Measurements from ENCODE around the gene GALNTL6.

Gene GALNTL6

GRCh38 chr4:173057442-173057841 lies 1244.2 kb downstream of the GALNTL6 start:
- H3F3A ChIP-seq (ENCODE audit: insufficient read depth): no peaks in the 10 kb centered on the region
- no peaks in the 10 kb centered on the region for H4K20me1 ChIP-seq (ENCODE audit: low read depth, low read length)
- TF ChIP-seq EZH2phosphoT487 (conservative IDR thresholded peaks at IDR 0.05; ENCODE audit: low read length): no peak
- TF ChIP-seq CTCF (IDR thresholded peaks at IDR 0.05; ENCODE audit: insufficient read depth, low read length, poor library complexity, severe bottlenecking): no peak
- H3K27ac ChIP-seq (ENCODE audit: low read depth, low read length): no peak overlapping the region
- H2AFZ ChIP-seq (ENCODE audit: low read depth, low read length, severe bottlenecking): no peak overlapping the region
- no peaks in the 10 kb centered on the region for H3K36me3 ChIP-seq (ENCODE audit: low read length)
- no peaks in the 10 kb centered on the region for H3K9me3 ChIP-seq (ENCODE audit: insufficient read depth, low read length)
- H3K27me3 ChIP-seq (ENCODE audit: low read length): no peaks in the 10 kb centered on the region
- no peaks in the 10 kb centered on the region for H3K79me2 ChIP-seq (ENCODE audit: insufficient read depth, low read length)
- H3K9ac ChIP-seq (ENCODE audit: low read length): no peak overlapping the region
- no peaks in the 10 kb centered on the region for H3K9me2 ChIP-seq (replicated peaks; ENCODE audit: insufficient read depth, low read length)
- H3K4me3 ChIP-seq (ENCODE audit: insufficient read depth, low read length, poor library complexity, severe bottlenecking): no peak overlapping the region
- no peak overlapping the region for H3K4me2 ChIP-seq (ENCODE audit: low read depth, low read length, poor library complexity, severe bottlenecking)

- no peak for TF ChIP-seq CTCF (IDR thresholded peaks at IDR 0.05; ENCODE audit: insufficient read depth, low read length, poor library complexity, severe bottlenecking)
- no peak for TF ChIP-seq EZH2phosphoT487 (conservative IDR thresholded peaks at IDR 0.05; ENCODE audit: low read length)
Measured at GRCh38 chr4:173057901-173058300, 1244.7 kb downstream of the GALNTL6 start.

GRCh38 chr4:173061160-173061559 lies 1248.0 kb downstream of the GALNTL6 start:
- Histone ChIP-seq H3K27ac (ENCODE audit: low read depth, low read length) (no peak overlapping the region), H3K36me3 (ENCODE audit: low read length) (no peaks in the 10 kb centered on the region), H3K9ac (ENCODE audit: low read length) (no peak overlapping the region), H2AFZ (ENCODE audit: low read depth, low read length, severe bottlenecking) (no peak overlapping the region), H3K79me2 (ENCODE audit: insufficient read depth, low read length) (no peaks in the 10 kb centered on the region), H3K9me2 (replicated peaks; ENCODE audit: insufficient read depth, low read length) (no peaks in the 10 kb centered on the region), H3K4me3 (ENCODE audit: insufficient read depth, low read length, poor library complexity, severe bottlenecking) (no peak overlapping the region), H3F3A (ENCODE audit: insufficient read depth) (no peaks in the 10 kb centered on the region), H3K9me3 (ENCODE audit: insufficient read depth, low read length) (no peaks in the 10 kb centered on the region), H4K20me1 (ENCODE audit: low read depth, low read length) (no peaks in the 10 kb centered on the region), H3K4me2 (ENCODE audit: low read depth, low read length, poor library complexity, severe bottlenecking) (no peak overlapping the region), H3K27me3 (ENCODE audit: low read length) (no peaks in the 10 kb centered on the region)
- TF ChIP-seq EZH2phosphoT487 (conservative IDR thresholded peaks at IDR 0.05; ENCODE audit: low read length) (no peak), CTCF (IDR thresholded peaks at IDR 0.05; ENCODE audit: insufficient read depth, low read length, poor library complexity, severe bottlenecking) (no peak)

More at GRCh38 chr4:173057901-173058300, 1244.7 kb downstream of the GALNTL6 start:
- no peaks in the 10 kb centered on the region for H3K79me2 ChIP-seq (ENCODE audit: insufficient read depth, low read length)
- H3K9me3 ChIP-seq (ENCODE audit: insufficient read depth, low read length): no peaks in the 10 kb centered on the region
- H3K4me3 ChIP-seq (ENCODE audit: insufficient read depth, low read length, poor library complexity, severe bottlenecking): no peak overlapping the region
- no peaks in the 10 kb centered on the region for H4K20me1 ChIP-seq (ENCODE audit: low read depth, low read length)
- H3F3A ChIP-seq (ENCODE audit: insufficient read depth): no peaks in the 10 kb centered on the region
- H3K4me2 ChIP-seq (ENCODE audit: low read depth, low read length, poor library complexity, severe bottlenecking): no peak overlapping the region
- no peak overlapping the region for H3K27ac ChIP-seq (ENCODE audit: low read depth, low read length)
- H3K9me2 ChIP-seq (replicated peaks; ENCODE audit: insufficient read depth, low read length): no peaks in the 10 kb centered on the region
- no peak overlapping the region for H2AFZ ChIP-seq (ENCODE audit: low read depth, low read length, severe bottlenecking)
- H3K36me3 ChIP-seq (ENCODE audit: low read length): no peaks in the 10 kb centered on the region
- no peak overlapping the region for H3K9ac ChIP-seq (ENCODE audit: low read length)
- no peaks in the 10 kb centered on the region for H3K27me3 ChIP-seq (ENCODE audit: low read length)
